DLD1 (cell line): Measurements from ENCODE around the gene ABHD16A.

Experiments used
- in situ Hi-C: cut with HindIII; loops from 2 replicates; pipeline ENCODE4 v1.10.0; 2017; ENCODE audit warnings: low sequenced_read_pairs

The ABHD16A gene

DNA sequence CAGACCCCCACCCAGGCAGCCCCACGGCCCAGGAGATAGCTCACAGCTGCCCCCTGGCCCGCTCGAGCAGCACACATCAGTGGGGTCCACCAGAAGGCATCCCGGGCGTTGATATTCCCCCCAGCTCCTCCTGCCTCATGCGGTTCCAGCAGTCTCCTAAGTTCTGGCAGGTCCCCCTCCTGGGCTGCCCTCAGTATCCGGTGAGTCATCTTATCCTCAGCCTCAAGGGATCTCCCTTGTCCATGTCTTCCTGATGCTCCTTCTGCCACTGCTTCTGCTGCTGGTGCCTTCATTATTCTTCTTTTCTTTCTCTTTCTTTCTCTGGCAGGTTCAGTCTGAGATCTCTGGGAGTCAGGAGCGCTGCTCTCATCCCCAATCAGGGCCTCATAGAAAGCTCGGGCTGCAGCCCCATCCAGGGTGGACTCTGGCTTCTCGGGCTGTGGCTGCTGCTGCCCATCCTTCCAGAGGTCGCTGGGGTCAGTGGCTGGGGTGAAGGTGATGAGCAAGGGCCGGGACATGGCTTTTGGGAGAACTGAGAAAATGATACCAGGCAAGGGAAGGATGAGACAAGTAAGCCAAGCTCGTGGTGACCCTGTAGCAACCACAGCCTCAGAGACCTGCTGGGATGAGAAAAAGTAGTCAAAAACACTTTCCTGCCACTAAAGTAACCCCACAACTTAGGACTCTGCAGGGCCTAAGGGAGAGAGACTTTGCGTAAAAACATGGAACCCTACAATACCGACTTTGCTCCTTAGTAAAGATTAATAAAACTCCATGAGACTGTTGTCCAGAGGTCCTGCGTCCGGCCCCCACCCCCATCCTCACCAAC is 38.9 kb downstream of the ABHD16A start:
- in situ Hi-C loops = no loop called here

DNA sequence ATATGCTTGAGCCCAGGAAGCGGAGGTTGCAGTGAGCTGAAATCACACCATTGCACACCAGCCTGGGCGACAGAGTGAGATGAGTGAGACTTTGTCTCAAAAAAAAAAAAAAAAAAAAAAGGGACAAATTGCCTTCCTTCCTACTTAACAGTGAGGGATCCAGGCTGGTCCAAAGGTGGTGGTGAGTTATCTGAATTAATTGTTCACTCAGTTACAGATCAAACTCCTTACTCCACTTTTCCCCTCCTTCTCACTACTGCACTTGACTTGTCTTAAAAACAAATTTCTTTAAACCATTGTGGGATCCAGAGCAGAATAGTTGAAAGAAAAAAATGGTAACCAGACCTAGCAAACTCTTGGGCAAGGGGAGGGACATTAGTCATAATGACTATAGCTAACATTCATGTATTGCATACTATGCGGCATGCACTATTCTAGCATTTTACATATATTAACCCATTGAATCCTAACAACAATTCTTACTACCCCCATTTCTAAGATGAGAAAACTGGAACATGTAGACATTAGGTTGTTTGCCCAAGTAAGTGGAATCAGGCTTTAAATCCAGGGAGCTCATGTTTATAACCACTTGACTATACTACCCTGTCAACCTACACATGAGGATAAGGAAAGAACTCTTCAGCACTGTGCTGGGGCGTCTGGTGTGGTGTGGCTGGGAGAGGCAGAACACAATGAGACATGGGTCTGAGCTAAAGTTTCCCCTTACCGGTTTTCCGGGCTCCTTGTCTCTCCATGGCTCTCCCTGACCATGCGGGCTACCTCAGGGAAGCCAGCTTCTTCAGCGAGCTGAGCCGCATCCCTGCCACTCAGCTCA is 39.8 kb downstream of the ABHD16A start:
- in situ Hi-C loops = no loop called here

DNA sequence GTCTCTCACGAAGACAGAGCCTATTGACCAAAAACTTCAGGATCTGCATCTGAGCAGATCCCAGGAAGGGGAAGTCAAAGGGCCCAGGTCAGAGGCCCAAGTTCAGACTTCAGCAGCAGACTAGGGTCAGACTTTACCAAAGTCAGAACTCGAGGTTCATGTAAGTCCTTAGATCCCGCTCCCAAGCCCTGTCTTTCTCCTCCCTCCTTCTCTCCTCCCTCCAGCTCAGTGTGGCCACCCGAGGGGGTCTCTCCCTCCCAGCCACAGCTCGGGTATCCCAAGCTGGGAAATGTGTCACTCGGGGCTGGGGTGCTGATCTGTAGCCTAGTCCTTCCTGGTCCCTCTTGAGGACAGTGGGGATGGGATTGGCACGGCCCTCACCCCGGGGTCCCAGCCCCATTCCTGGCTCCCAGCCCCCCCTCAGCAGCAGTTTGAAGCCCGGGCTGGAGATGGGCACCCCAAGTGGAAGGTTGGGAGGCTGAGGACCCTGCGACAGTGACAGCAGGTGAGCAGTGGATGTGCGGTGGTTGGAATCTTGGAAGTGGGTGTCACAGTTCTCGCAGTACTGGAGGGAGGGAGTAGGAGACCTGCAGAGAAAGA is 40.9 kb downstream of the ABHD16A start:
- in situ Hi-C loops = no loop called here

DNA sequence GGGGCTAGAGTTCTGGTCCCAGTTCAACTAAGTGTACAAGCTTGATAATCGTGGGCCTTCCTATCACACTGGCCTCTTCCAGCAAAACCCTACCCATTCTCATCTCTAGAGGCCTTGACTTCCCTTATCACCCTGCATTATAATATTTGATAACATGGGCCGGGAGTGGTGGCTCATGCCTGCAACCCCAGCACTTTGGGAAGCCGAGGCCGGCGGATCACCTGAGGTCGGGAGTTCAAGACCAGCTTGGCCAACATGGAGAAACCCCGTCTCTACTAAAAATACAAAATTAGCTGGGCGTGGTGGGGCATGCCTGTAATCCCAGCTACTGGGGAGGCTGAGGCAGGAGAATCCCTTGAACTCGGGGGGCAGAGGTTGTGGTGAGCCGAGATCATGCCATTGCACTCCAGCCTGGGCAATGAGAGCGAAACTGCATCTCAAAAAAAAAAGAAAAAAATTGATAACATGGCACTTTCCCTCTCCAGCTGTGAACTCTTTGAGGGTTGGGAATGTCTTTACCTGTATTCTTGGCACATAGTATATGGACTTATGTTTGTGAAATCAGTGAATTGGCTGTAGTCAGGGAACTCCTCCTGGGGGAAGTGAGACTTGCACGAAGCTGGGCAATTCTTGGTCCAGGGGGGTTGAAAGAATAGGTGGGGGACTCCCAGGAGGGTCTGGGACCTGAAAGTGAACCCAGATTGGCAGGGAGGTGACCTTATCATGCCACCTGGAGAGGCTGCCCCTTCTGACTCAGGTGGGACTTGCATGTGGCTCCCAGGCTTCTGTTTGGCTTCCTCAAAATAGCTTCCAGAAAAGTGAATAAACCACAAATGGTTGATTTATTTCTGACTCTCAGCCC is 41.6 kb downstream of the ABHD16A start:
- in situ Hi-C loops = no loop called here

DNA sequence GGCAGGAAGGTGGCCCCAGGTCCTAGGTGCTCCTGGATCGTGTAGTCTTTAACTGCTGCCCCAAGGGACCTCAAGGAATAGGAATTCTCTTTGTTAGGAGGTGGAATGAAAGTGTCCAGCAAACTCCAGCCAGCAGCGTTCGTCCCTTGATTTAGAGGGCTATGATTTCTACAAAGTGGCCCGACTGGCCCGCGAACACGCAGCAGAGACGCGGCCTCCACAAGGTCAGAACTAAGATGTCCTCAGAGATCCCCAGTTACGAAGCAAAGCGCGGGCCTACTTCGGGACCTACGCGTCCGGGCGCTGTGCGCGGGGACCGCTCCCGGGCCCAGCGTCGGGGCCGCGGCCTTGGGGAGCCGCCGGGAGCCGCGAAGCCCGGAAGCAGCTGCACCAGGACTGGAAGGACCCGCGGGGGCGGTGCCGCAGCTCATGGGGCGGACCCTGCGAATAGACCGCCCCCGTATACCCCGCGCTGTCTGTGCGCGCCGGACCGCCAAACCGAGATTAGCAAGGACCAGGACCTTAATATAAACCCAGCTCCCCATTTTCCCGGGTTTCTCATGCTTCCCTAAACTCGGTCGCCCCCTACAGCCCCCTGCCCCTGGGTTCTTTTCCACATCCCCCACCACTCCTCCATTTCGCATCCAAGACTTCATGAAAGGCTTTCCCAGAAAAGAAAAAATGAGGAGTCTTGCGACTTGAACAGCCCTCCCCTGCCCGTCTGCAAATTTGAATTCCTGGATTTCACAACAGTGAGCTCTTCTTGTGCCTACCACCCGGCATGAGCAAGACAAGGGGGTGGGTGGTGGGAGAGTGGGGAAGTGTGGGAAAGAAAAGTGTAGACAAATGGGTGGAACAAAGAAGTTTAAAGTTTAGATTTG is 42.5 kb downstream of the ABHD16A start, which contains the start of gene C6orf47:
C6orf47 (minus strand) TSS at position 398 of the 881 bp plus-strand sequence. CDS start 831 bp downstream, outside the sequence.
- in situ Hi-C loops = no loop called here

DNA sequence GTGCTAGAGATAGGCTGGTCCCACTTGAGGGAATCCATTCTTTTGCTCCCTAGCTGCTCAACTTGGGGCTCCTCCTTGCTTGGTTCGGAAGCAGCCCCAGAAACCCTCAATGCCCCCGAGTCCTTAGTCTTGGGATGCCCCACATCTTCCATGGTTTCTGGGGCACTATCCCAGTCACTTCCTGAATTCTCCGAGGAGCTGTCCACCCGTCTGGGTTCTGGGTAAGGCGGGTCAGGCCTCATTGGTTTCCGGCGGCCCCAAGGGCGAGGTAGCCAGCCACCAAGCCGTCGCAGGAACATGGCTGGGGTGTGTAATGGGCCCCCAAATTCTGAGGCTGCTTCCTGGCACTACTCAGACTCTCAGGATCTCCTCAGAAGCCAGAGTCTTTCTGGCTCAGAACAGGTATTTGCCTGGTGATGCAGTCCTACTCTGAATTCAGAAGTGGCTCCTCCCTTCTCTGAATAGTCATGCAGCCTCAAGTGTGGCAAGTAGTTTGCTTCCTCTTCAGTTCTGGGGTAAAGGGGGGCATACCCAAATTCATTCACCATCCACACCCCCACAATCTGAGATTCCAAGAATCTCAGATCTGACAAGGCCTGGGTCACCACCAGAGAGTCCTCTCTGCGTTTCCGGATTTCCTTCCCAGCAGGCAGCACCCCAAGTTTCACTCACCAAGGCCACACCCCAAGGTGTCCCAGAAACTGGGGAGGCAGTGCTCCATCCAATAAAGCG is 43.3 kb downstream of the ABHD16A start:
- in situ Hi-C loops = no loop called here

DNA sequence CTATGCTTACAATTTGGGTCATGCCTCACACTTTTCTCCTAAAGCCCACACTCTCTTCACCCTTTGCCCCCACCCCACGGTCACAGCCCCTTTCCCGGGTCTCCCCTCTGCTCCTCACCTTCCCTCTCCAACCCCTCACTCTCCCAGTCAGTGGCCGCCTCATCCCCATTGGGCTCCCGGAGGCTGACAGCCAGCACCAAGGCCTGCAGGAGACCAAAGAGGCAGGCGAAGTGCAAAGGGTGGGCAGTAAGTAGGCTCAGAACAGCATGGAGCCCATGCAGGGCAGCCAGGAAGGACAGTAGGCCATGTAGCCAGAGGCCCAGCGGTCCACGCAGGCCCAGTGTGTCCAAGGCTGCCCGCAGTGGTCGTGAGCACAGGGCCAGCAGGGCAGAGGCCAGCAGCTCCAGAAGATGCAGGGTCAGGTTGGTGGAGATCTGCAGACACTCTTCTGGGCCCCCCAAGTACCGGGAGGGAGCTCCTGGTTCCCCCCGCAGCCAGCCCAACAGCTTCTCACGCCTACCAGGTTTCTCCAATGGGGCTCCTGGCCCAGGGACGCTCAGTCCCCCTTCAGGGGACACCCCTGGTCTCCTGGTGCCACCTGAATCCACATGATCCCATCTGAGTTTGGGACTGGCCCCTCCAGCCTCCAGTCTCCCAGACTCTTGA is 44.0 kb downstream of the ABHD16A start:
- in situ Hi-C loops = no loop called here

DNA sequence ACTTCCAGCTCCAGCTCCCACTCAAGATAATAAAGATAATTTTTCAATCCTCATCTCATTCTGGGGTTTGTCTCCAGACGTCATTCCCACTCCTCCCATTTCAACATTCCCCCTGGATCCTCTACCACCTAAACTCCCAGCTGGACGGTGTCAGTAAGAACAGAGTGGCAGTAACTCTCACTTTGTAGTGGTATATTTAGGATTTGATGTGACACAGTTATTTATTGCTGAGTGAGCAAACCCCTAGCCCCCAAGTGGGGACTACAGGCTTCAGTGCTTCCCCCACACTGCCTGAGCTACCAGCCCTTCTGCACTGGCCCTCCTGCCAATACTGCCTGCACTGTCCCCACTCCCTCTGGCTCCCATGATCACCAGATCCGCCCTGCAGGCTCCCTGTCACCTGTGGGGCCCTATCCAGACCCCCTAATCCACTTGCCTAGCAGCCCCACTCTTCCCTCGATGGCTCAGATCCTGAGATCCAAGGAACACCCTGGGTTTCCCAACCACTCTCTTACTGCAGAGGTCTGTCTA is 44.9 kb downstream of the ABHD16A start:
- in situ Hi-C loops = no loop called here

DNA sequence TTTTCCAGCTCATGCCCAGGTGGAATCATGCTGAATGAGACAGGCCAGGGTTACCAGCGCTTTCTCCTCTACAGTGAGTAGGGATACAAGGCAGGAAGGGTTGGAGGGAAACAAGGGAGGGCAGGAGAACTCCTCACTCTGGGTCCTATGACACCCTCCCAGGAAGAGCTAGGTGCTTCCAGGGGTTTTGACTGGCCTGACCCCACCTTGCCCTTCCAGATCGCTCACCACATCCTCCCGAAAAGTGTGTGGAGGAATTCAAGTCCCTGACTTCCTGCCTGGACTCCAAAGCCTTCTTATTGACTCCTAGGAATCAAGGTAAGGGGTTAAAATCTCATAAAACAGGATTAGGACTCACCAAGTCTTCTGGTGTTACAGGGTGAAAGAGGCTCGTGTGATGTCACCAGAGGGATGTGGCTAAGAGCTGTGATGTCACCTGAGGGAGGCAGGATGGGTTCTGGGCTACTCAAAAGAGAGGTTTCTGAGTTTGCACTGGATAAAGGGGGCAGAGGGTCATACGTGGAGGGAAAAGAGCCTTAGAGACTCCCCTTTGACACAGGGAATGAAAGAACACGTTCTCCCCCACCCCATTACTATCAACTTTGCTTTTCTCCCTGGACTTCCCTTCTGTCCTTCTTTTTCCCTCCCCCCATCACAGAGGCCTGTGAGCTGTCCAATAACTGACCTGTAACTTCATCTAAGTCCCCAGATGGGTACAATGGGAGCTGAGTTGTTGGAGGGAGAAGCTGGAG is 45.5 kb downstream of the ABHD16A start:
- in situ Hi-C loops = no loop called here

DNA sequence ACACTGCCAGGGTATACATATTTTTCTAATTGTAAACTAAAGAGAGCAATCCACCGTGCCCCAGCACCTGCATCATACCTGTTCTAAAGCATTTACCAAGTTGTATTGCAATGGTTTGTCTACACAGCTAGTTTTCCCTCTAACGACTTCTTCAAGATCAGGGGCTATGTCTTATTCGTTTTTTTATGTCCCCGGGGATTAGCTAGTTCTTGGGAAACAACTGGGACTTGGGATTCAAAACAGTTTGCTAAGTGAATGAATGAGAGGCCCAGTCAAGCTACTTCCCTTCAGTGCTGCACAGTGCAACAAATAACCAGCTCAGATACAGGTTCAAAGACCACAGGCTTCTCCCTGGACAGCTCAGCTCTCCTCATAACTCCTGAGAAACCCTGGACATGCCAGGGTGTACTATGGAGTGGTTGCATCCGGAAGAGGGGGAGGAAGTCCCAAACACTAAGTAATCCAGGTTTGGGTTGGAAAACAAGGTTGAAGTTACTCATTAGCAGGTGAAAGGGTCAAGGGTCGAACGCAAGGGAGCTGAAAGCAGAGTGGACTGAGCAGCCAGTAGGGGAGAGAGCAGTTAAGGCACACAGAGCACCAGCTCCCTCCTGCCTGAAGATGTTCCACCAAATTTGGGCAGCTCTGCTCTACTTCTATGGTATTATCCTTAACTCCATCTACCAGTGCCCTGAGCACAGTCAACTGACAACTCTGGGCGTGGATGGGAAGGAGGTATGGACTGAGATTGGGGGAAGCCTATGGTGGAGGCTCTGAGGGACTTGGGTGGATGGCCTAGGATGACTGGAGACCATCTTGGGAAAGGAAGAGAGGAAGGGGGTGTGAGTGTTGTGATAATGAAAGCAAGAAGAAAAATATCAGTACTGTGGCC is 47.5 kb downstream of the ABHD16A start, which contains the start of gene APOM:
APOM (plus strand) TSS at position 546 of the 889 bp plus-strand sequence; CDS start at position 619, 73 bp downstream.
- in situ Hi-C loops = no loop called here

DNA sequence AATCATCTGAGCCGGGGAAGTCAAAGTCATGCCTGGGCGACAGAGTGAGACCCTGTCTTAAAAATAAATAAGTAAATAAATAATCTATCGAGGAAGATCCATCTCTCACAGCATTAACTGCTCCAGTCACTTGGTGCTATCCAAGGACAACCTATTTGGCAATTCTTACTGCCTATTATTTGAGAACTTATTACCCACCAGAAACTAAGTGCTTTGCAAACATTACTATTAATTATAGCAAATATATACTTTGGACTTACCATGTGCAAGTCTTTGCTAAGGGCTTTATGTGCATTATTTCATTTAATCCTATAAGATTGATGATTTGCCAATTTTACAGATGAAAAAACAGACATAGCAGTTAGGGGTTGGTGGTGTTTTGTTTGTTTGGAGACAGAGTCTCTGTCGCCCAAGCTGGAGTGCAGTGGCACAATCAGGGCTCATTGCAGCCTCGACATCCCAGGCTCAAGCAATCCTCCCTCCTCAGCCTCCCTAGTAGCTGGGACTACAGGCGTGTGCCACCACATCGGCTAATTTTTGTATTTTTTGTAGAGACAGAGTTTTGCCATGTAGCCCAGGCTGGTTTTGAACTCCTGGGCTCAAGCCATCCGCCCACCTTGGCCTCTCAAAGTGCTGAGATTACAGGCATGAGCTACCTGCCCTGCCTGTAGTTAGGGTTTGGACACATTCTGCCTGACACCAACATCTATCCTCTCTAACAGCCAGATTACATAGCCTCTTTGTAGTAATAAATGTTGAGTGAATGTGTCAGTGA is 48.4 kb downstream of the ABHD16A start:
- in situ Hi-C loops = no loop called here

DNA sequence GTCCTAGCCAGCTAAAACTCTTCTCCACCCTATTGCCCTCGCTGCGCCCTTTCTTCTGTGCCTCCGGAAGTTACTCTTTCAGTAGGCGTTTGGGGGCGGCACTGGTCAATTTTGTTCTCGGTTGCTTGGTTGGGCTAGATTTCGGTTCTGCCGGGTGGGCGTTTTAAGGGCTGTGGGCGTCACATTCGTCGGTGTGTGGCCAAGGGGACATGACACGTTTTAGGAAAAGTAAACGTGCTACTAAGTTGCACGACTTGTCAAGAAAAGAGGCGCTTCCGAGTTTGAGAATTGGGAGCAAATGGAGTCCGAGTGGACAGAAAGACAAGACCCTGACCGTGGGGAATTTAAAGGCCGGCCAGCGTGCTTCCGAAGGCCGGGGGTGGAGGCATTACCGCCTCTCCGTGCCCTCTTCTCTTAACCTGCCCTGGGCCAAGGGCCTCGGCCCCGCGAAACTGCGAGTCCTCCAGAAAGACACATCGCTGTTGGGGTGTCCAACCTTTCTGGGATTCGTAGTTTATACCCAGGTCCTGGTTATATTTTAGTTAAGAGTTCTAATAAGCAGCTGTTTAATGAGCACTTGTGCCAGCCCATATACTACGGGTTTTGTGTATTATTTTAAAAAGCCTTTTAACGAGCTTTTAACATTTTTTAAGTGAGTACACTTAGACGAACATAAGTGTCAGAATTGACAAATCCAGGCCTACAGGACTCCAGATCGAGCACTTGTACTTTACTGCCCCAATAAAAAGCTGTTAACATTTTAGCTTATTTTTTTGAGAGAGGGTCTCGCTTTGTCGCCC is 50.0 kb downstream of the ABHD16A start:
- in situ Hi-C loops = no loop called here

DNA sequence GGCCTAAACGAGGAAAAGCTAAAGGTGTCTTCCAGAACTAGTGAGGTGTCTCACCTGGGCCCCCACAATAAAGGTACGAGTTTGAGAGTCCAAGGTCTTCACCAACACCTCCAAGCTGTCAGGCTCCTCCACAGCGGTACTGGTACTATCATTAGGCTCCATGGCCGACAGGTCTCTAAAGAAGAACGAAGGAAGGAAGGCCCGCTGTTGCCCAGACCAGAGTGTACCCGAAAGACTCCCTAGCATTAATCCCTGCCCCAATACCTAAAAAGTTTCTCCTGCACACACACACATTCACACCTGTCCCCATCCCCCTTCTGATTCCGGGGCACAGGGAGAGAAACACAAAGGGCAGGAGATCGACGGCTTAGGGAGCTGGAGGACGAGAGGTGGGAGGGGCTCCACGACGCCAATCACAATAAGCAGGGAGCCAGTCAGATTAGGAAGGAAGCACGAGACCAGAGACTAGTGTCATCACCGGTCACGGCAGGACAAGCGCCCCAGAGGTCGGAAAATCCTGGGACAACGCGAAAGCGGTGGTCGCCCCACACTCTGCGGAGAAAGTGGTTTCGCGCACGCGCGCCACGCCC is 51.4 kb downstream of the ABHD16A start:
- in situ Hi-C loops = no loop called here

DNA sequence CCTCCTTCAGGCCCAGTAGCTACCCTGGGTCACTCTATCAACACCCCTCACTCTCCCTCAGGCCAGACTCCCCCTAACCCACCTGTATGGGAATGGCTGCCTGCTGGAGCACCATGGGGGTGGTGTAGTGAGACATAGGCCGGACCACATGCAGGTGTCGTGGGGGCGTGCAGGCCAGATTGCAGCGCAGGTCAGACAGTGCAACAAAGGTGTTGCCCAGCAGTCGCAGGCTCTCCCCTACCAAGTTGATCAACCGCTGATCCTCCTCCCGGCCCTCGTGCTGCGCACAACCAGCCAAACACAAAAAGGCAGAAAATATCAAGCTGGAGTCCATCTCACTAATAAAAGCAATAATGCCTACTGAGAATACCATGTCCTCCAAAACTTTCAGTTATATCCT is 57.8 kb downstream of the ABHD16A start:
- in situ Hi-C loops = no loop called here
